GM23338 (cell line): ENCODE results near the gene SPATC1L.

Experiments
- CREB1 ChIP-seq: fragments of 250-450 bp; sonication (Bioruptor Pico); IDR thresholded peaks from 2 replicates; pipeline ENCODE4 v1.5.0; 2020; ENCODE audit warnings: low read depth, mild to moderate bottlenecking, moderate library complexity
- ETS1 ChIP-seq: IDR thresholded peaks from 2 replicates; pipeline ENCODE4 v1.6.1; 2016; ENCODE audit warnings: antibody characterized with exemption
- EZH2 ChIP-seq: fragments of 200-600 bp; sonication (generic); IDR thresholded peaks from one replicate; pipeline ENCODE4 v1.8.0; 2017; ENCODE audit warnings: antibody characterized with exemption, mild to moderate bottlenecking, low read depth; ENCODE audit not compliant: unreplicated experiment
- EZH2phosphoT487 ChIP-seq: fragments of 200-600 bp; sonication (generic); IDR thresholded peaks from one replicate; pipeline ENCODE4 v1.8.1; 2018; ENCODE audit warnings: antibody characterized with exemption; ENCODE audit not compliant: unreplicated experiment
- JUNB ChIP-seq: IDR thresholded peaks from one replicate; pipeline ENCODE4 v1.6.1; 2016; ENCODE audit warnings: antibody characterized with exemption; ENCODE audit not compliant: unreplicated experiment
- NANOG ChIP-seq: IDR thresholded peaks from 2 replicates; pipeline ENCODE4 v1.6.1; 2016; ENCODE audit warnings: antibody characterized with exemption, borderline replicate concordance
- POLR2AphosphoS5 ChIP-seq: IDR thresholded peaks from 2 replicates; pipeline ENCODE4 v1.6.1; 2016; ENCODE audit warnings: antibody characterized with exemption, low read depth
- REST ChIP-seq: IDR thresholded peaks from one replicate; pipeline ENCODE4 v1.6.1; 2018; ENCODE audit warnings: antibody characterized with exemption; ENCODE audit not compliant: unreplicated experiment
- STAT1 ChIP-seq: IDR thresholded peaks from one replicate; pipeline ENCODE4 v1.6.1; 2016; ENCODE audit warnings: antibody characterized with exemption; ENCODE audit not compliant: unreplicated experiment
- ZNF114 ChIP-seq: fragments of 250-450 bp; sonication (Bioruptor Pico); IDR thresholded peaks from 2 replicates; pipeline ENCODE4 v1.5.0; 2020; ENCODE audit warnings: mild to moderate bottlenecking, moderate library complexity
- ZNF331 ChIP-seq: fragments of 250-450 bp; sonication (Bioruptor Pico); IDR thresholded peaks from 2 replicates; pipeline ENCODE4 v1.5.0; 2020; ENCODE audit warnings: low read depth, mild to moderate bottlenecking, moderate library complexity
- ZNF462 ChIP-seq: fragments of 250-450 bp; sonication (Bioruptor Pico); IDR thresholded peaks from 2 replicates; pipeline ENCODE4 v1.5.0; 2020; ENCODE audit warnings: mild to moderate bottlenecking, moderate library complexity
- TF ChIP-seq, protein P1 (sequence below), 2 experiments: fragments of 200-600 bp in 1 of 2; sonication (generic) in 1 of 2; conservative IDR thresholded peaks; 2 replicates each; pipeline versions ENCODE4 v1.5.1 to v1.6.1; 2016 to 2017; ENCODE audit warnings: antibody characterized with exemption in 2 of 2, low read depth in 2 of 2, mild to moderate bottlenecking in 2 of 2, moderate library complexity in 1 of 2

DNA sequence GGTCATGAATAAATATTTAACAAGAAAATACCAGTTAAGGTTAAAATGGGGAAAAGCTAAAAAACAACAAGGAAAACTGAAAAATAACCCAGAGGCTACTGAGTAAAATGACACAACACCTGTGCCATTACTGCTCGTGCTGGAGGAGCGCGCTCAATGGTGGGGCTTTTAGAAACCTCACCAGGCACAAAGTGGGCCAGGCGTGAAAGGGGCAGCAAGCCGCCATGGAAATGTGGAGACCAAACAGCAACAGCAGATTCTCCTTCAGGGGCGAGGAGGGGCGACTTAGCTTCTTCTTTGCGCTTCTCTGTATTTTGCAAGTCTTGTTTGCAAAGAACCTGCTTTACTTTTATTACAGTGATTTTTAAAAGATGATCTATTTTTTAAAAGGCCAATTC is 18.9 kb upstream of the SPATC1L start:
- TF ChIP-seq, protein P1, sequence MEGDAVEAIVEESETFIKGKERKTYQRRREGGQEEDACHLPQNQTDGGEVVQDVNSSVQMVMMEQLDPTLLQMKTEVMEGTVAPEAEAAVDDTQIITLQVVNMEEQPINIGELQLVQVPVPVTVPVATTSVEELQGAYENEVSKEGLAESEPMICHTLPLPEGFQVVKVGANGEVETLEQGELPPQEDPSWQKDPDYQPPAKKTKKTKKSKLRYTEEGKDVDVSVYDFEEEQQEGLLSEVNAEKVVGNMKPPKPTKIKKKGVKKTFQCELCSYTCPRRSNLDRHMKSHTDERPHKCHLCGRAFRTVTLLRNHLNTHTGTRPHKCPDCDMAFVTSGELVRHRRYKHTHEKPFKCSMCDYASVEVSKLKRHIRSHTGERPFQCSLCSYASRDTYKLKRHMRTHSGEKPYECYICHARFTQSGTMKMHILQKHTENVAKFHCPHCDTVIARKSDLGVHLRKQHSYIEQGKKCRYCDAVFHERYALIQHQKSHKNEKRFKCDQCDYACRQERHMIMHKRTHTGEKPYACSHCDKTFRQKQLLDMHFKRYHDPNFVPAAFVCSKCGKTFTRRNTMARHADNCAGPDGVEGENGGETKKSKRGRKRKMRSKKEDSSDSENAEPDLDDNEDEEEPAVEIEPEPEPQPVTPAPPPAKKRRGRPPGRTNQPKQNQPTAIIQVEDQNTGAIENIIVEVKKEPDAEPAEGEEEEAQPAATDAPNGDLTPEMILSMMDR (conservative IDR thresholded peaks at IDR 0.05; ENCODE audit: low read depth in 2 of 2): no peak
- no peak for TF ChIP-seq JUNB
- no peak for TF ChIP-seq REST
- TF ChIP-seq POLR2AphosphoS5: no peak
- TF ChIP-seq EZH2: no peak
- TF ChIP-seq EZH2phosphoT487: no peak
- TF ChIP-seq ZNF462 (CRISPR knock-in tag): no peak
- TF ChIP-seq CREB1 (CRISPR knock-in tag): no peak
- TF ChIP-seq STAT1: no peak
- TF ChIP-seq ZNF114 (CRISPR knock-in tag): no peak
- TF ChIP-seq NANOG: no peak
- no peak for TF ChIP-seq ZNF331 (CRISPR knock-in tag)
- no peak for TF ChIP-seq ETS1
